Measurements from ENCODE around the gene KATNB1. TPM values are rescaled to one million over a fixed set of nuclear protein-coding genes. Genes with fewer than 3 reads are reported as not detected.

KATNB1 gene
- total and polyA plus RNA-seq, 2 of the 8 experiments (the other 6 are each of a cell fraction or from before 2014, with no cell fraction given): 50.2 to 60.4 TPM

DNA sequence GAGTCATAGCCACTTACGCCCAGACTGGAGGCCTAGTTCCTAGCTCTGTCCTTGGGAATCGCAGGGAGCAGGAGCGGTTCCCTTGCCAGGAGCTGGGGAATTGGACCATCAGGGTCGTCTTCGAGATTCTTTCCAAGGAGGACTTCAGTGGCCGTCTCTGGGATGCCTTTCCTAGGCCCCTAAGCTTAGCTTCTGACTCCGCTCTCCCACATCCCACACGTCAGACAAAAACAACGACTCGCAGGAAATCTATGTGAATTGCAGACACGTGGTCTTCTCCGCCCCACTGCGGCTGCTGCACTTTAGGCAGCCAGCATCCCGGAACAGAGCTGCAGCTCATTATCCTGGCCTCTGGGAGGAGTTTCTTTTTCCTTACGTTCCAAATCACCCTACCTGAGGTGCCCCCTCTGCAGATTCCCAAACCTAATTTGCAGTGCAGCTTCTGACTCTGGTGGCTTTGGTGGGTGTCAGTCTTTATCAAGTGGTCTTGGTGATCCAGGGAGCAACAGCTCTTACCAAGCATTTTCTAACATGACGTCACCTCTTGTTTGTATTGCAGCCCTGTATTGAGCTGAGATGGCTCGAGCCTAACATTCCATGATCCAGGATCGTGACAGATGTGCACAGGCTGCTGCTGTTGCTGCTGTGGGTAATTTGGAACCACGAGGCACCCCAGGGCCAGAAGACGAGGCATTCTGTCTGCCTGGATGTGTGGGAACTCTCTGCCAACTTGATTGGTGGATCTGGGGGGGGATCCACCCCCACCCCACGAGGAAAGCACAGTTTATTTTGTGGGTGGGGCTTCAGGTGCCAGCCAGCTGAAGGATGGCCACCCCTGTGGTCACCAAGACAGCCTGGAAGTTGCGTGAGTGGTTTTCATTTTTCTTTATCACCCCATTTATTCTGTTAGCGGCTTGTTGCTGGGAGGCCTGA, 1.1 kb downstream of the KATNB1 start (continued):
- TF ChIP-seq POLR2AphosphoS5 (IDR thresholded peaks at IDR 0.05; ENCODE audit: low read depth, low read length) (no peak), SUZ12 (IDR thresholded peaks at IDR 0.05; ENCODE audit: low read length) (no peak), RAD21 (IDR thresholded peaks at IDR 0.05 in 1 of 2, conservative IDR thresholded peaks at IDR 0.05 in 1 of 2; ENCODE audit: low read depth in 2 of 2, low read length in 2 of 2) (peak in 1 of 2 experiments; percentile 27; a peak in 1 of 4 replicates)

Data from H1 (cell line).